ENCODE results near the gene ECI1. TPM values are rescaled to one million over a fixed set of nuclear protein-coding genes. Genes with fewer than 3 reads are reported as not detected.

The ECI1 gene, protein sequence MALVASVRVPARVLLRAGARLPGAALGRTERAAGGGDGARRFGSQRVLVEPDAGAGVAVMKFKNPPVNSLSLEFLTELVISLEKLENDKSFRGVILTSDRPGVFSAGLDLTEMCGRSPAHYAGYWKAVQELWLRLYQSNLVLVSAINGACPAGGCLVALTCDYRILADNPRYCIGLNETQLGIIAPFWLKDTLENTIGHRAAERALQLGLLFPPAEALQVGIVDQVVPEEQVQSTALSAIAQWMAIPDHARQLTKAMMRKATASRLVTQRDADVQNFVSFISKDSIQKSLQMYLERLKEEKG
- total RNA-seq: 19.2 and 23.5 TPM in 2 replicates

DNA sequence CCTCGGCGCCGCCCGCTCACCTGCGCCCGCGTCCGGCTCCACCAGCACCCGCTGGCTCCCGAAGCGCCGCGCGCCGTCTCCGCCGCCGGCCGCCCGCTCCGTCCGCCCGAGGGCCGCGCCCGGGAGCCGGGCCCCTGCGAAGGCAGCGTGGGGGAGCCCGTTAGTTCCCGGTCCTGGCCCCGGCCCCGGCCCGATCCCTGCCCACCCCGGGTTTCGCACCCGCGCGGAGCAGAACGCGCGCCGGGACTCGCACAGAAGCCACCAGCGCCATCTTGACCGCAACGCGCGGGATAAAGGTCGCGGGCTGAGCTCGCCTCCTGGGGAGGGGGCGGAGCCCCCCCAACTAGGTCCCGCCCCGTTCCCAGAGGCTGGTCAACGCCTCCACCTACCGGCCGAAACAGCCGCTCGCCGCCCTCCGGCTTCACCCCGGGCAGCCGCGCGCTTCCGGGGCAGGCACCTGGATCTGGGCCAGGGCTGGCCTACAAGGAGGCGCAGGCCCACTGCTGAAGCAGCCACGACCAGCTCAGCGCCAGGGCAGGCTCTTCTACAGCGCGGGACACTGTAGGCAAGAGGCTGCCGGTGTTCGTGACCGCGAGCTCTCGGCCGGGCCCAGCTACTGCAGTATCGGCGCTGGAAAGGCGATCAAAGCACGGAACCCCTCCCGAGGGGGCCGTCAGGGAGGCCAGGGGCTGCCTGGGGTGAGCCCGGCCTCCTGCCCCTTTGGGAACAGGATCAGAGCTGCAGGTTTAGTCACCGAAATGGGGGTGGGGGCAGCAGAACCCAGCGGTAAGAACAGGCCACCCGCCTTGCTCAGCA is at the start of gene ECI1:
Gene ECI1 (minus strand): TSS at position 292 of the 816 bp plus-strand sequence. CDS start 21 bp downstream, at position 271.

DNA sequence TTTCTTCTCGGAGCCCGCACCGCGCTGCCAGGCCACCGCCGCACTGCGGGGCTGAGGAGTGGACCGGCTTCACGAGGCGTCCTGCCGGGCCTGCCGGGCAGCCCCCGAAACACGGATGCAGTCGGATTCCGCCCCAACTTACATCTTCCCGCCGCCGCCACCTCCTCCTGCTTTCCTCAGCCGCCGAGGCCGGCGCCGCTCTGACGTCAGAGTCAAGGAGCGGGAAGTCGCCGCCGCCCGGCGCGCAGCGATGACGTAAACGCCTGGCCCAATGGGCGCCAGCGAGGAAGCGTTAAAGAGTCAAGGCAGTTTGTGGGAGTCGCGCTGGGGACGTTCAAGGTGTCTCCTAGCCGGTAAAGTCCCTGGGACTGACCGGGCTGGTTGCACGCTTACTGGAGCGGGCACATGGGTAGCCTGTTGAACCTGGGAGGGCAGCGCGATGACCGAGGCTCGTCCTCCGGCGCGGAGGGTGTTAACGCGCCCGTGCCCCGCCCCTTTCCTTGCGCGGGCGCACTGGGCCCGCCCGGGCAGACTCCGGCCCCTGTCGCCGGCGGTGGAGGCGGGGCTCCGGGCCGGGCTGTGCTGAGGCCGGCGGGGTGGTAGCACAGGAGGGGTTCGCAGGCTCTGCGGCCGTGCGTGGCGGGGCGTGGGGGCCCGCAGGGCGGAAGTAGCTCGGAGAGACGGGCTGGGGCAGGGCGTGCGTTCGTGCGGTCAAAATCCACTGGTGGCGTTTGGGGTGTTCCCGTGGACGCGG is 16.7 kb upstream of the ECI1 start, which contains the start of gene RNPS1:
Gene RNPS1 (minus strand): TSS at position 214 of the 754 bp plus-strand sequence. CDS start 3,483 bp downstream, outside the sequence.

DNA sequence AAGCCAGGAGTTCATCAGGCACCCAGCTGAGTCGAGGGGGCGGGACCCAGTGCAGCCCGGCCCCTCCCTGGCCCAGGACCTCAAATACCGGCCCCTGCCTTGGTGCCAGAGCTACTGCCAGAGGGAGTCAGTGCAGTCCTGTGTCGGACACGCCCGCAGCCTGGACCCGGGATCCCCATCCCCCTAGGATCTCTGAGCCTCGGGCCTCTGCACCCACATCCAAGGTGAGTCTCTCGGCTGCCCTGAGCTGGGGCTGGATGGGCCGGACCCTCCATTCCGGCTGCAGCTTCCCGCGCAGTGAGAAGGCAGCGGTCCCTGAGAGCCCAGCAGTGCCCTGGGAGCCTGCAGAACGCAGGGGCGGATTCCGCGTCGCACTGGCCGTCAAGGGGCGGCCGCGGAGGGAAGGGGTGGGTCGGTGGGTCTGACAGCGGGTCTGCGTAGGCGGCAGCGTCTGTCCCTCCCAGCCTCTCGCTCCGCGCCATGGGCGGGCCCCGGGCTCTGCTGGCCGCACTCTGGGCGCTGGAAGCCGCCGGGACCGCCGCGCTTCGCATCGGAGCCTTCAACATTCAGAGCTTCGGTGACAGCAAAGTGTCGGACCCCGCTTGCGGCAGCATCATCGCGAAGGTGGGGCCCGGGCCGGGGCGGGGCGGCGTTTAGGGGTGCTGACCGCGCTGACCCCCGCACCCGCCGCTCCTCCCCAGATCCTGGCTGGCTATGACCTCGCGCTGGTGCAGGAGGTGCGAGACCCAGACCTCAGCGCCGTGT is 14.9 kb downstream of the ECI1 start, which contains the start of gene DNASE1L2:
Gene DNASE1L2 (plus strand): TSS at position 108 of the 765 bp plus-strand sequence. CDS start 373 bp downstream, at position 481.

DNA sequence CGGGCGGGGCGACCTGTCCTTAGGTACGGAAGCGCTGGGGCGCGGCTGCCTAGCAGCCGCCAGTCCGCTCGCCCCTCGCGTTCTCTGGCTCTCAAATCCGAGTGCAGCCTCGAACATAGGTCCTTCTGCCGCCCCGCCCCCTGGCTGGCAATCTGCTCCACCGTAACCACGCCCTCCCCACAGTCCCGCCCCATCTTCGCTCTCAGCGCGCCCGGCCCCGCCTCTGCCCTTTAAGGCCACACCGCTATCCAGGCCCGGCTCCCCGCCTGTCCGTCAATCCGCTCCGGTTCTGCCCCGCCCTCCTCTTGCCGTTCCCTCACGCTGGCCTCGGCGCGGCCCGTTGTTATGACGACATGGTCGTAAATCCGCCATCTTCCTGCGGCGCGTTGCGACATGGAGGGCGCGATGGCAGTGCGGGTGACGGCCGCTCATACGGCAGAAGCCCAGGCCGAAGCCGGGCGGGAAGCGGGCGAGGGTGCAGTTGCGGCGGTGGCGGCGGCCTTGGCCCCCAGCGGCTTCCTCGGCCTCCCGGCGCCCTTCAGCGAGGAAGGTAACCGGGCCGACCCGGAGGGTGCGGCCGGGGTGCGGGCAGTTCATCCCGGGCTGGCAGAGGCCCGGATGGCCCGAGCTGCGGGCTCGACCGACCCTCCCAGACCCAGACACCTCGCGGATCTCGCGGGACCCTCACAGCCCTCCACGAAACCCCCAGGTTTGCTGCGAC is 28.0 kb downstream of the ECI1 start, which contains the start of gene E4F1:
Gene E4F1 (plus strand): TSS at position 371 of the 721 bp plus-strand sequence. CDS start 23 bp downstream, at position 394.

DNA sequence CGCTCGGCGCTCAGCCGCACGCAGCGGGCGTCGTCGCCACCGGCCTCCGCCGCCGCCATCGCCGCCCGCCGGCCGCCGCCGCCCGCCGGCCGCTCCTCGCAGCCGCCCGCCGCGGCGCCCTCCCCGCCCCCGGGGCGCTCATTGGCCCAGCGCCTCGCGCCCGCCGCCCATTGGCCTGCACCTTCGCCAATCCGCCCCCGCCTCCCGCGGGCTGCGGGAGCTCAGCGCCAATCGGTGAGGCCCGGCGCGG is 36.7 kb downstream of the ECI1 start, which contains the start of gene PGP:
Gene PGP (minus strand): TSS at position 122 of the 250 bp plus-strand sequence. CDS start 63 bp downstream, at position 59.

DNA sequence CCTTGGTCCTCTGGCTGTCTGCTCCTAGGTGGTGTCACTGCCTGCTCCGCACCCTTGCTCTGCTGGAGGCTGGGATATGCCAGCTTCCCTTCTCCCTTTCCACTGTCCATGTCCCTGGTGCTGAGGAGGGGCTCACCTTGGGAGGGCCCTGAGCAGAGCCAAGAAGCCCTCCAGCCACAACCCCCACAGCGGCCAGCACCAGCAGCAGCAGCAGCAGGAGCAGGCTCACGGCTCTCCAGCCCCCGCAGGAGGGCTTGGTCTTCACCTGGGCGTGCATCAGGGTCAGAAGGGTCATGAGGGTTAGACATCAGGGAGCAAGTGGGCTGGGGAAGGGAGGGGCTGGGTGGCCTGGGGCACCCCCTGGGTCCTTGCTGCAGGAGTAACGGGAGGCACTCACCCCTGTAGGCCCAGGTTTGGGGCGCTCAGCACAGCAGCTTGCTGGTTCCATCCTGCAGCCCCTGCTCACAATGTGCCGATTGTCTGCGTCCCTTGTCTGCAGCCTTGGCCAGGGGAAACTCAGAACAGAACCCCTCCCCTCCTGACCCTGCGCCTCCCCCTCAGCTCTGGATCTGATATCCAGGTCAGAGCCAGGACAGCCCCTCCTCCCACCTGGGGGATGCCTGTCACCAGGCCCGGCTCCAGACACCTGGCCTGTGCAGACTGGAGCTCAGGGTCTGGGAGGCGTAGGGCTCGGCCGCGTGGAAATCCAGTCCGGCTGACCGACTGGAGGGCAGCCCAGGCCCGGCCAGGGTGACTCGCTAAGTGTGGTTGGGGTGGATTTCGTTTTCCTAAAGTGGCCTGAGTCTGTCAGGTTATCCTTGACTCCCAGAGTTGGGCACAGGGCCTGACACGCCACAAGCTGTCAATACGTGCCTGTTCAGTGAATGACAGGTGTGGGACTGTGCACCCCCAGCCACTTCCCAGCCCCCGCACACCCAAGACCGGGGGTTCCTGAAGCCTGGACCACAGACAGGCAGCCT is 40.7 kb downstream of the ECI1 start, which contains the start of gene BRICD5:
Gene BRICD5 (minus strand): TSS at position 478 of the 980 bp plus-strand sequence. CDS start 30 bp downstream, at position 448.

DNA sequence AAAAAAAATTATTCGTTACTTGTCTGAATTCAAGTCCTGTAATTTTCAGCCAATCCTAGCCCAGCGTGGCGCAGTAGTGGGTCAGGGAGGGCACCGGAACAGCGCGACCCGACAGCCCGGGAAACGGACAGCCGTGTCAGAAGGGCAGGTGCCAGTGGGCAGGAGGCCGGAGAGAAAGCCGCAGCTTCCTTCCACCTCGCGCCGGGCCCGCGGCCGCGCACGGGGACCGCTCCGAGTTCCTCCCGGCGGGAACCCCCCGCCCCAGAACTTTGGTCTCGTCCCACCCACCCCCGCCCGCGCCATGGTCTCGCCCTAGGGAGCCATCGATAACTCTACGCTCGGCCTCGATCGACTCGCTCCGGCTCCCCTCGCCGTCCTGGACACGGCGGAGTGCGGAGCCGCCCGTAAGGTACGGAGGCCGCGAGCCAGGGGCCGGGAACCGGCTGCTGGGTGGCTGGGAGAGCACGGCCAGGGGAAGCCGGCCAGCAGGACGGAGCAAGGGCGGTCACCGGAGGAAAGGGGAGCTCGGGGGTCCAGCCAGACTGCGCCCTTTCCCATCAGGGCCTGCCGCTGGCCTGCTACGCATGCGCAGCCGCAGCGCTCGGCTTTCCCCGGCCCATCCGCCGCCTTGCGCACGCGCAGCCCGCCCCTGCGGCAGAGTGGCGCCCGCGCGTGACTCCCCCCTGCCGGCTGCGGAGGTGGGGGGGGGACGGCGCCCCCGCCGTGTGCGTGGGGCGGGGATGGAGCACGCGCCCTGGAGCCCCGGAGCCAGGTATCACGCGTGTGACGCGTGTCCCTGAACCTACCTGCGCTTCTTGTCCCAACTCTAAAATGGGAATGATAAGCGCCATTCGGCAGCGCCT is 46.1 kb downstream of the ECI1 start, which contains the start of gene MLST8:
Gene MLST8 (plus strand): TSS at position 351 of the 863 bp plus-strand sequence. CDS start 632 bp downstream, outside the sequence.

DNA sequence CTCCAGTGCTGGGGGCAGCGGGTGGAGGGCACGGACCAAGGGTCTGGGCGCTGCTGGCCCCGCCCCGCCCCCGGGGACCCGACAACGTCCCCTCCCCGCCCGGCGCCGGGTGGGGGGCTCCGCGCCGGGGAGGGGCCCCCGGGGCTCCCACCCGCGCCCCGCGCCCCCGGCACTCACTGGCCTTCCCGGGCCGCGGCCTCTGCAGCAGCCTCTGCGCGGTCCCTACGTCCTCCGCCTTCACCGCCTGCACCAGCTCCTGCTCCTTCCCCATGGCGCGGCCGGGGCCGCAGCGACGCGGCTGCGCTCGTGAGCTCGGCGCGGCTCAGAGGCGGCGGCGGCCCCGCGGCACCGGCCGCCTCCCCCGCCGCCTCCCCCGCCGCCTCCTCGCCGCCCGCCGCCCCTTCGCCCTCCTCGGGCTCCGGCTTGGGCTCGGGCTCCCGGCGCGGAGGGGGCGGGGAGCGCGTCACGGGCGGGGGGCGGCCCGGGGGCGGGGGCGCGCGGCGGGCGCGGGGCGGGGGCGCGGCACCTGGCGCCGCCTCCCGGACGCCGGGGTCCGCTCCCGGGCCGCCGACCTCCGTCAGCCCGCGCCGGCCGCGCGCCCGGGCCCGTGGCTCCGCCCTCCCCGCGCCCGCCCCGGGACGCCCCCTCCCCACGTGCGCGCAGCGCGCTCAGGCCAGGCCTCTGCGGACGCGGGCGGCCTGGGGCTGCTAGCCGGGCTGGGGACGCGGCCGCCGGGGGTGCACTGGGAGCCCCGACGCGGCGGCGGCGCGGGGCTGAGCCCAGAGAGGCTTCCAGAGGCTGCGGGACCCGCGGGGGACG is 55.0 kb downstream of the ECI1 start, which contains the start of gene CASKIN1:
Gene CASKIN1 (minus strand): TSS at position 444 of the 819 bp plus-strand sequence. CDS start 173 bp downstream, at position 271.

Other genes with a start within 250 kb of the ECI1 start
- gene ZNF598, start 241.8 kb downstream of the ECI1 start, total RNA-seq: 11.2 and 24.5 TPM in 2 replicates
- gene NPW, start 231.8 kb downstream of the ECI1 start, total RNA-seq: 0.16 TPM in 1 of 2 replicates, not detected in the other
- 52.4 and 55.7 TPM in 2 replicates for gene NHERF2, start 224.7 kb downstream of the ECI1 start, total RNA-seq
- gene NTHL1, start 203.8 kb downstream of the ECI1 start, total RNA-seq: 23.5 and 61.5 TPM in 2 replicates
- 32.4 and 79.5 TPM in 2 replicates for gene TSC2, start 203.6 kb downstream of the ECI1 start, total RNA-seq
- gene PKD1, start 115.7 kb downstream of the ECI1 start, total RNA-seq: 36.4 and 82.1 TPM in 2 replicates
- gene RAB26, start 103.0 kb downstream of the ECI1 start, total RNA-seq: 0.49 and 0.88 TPM in 2 replicates
- gene TRAF7, start 95.8 kb downstream of the ECI1 start, total RNA-seq: 59.9 and 113 TPM in 2 replicates
- gene CASKIN1, start 55.0 kb downstream of the ECI1 start, total RNA-seq: 0.50 TPM in 1 of 2 replicates, not detected in the other
- 10.5 and 12.0 TPM in 2 replicates for gene MLST8, start 46.1 kb downstream of the ECI1 start, total RNA-seq
- gene BRICD5, start 40.7 kb downstream of the ECI1 start, total RNA-seq: 2.1 and 5.0 TPM in 2 replicates
- 10.7 and 14.7 TPM in 2 replicates for gene PGP, start 36.7 kb downstream of the ECI1 start, total RNA-seq
- 28.0 and 35.9 TPM in 2 replicates for gene E4F1, start 28.0 kb downstream of the ECI1 start, total RNA-seq
- 0.32 and 0.63 TPM in 2 replicates for gene DNASE1L2, start 15.1 kb downstream of the ECI1 start, total RNA-seq
- 42.6 and 62.1 TPM in 2 replicates for gene RNPS1, start 16.5 kb upstream of the ECI1 start, total RNA-seq
- gene ABCA3, start 89.1 kb upstream of the ECI1 start, total RNA-seq: 19.4 and 67.6 TPM in 2 replicates
- 22.8 and 41.6 TPM in 2 replicates for gene CCNF, start 177.9 kb upstream of the ECI1 start, total RNA-seq
- 5.9 and 7.1 TPM in 2 replicates for gene TEDC2, start 208.5 kb upstream of the ECI1 start, total RNA-seq
- gene NTN3, start 219.7 kb upstream of the ECI1 start, total RNA-seq: 0.13 TPM in 1 of 2 replicates, not detected in the other
- gene TBC1D24, start 223.5 kb upstream of the ECI1 start, total RNA-seq: 6.5 and 19.8 TPM in 2 replicates

All from bladder microvascular endothelial cell (primary cell).